GM12875 (cell line): ENCODE data around the gene ZBTB18.

Experiments
- H3K4me3 ChIP-seq: one replicate; pipeline ENCODE4 v1.5.1; 2011; ENCODE audit warnings: low read depth, low read length, control low read depth
- CTCF ChIP-seq: IDR thresholded peaks from 2 replicates; pipeline ENCODE4 v1.5.1; 2011; ENCODE audit warnings: low read depth, mild to moderate bottlenecking, control low read depth, inconsistent platforms, low read length, moderate library complexity, borderline replicate concordance; ENCODE audit not compliant: insufficient read depth

Gene ZBTB18

DNA sequence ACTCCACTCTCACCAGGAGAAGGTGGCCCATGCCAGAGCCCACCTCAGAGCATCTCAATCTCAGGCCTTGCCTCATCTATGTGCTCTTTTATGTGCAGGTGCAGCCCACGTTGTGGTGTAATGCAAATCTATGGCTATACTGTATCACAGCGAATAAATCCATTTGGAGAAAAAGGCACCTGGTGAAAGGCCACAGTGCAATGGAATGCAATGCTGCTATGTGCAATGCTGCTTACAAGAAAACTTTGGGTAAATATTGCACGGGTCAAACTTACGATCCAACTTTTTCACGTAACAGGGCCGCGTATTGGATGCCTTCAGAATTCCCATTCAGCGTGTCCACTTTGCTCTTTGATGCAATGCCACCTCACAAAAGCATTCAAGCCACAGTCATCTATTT is 13.5 kb downstream of the ZBTB18 start:
- TF ChIP-seq CTCF, result no peak
- H3K4me3 ChIP-seq, result no peak overlapping the region

DNA sequence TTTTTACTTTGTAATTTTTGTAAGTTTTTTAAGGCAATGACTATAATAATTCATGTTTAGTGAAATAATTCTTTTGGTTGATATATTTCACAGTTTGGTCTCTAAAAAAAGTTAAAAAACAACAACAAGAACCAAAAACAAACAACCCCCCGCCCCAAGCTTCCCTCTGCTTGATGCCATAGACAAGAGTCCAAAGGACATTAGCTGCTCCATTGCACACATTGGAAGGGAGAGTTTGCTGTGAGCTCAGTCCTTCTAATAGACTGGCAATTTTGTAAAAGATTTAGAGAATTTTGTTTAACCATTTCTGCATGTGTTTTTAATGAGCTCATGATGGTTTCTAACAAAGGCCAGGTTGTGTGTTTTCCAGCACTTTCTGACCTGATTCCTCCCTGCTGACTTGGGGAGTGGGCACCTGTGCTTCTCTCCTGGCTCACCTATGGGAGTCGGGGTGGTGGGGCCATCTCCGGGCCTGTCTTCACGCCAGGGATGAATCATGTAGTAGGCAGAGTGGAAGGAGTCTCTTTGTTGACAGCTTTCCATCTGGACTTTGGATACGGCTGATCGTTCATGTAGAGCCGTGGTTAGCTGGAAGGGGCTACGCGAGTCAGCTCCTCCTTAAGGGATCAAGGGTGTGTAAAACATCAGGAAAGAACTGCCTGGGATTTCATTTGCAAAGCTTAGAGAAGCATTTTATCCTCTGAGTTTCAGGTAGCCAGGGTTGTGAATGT is 14.1 kb downstream of the ZBTB18 start:
- TF ChIP-seq CTCF, result no peak
- no peak overlapping the region for H3K4me3 ChIP-seq

- no peak for TF ChIP-seq CTCF
- no peak overlapping the region for H3K4me3 ChIP-seq
These were observed 14.9 kb downstream of the ZBTB18 start for GRCh38 chr1:244065960-244066388.

- no peak overlapping the region for H3K4me3 ChIP-seq
- no peak for TF ChIP-seq CTCF
These were observed 16.1 kb downstream of the ZBTB18 start for GRCh38 chr1:244066954-244067716.

GRCh38 chr1:244067893-244068292 is 16.8 kb downstream of the ZBTB18 start:
- H3K4me3 ChIP-seq, result no peak overlapping the region
- TF ChIP-seq CTCF, result no peak

DNA sequence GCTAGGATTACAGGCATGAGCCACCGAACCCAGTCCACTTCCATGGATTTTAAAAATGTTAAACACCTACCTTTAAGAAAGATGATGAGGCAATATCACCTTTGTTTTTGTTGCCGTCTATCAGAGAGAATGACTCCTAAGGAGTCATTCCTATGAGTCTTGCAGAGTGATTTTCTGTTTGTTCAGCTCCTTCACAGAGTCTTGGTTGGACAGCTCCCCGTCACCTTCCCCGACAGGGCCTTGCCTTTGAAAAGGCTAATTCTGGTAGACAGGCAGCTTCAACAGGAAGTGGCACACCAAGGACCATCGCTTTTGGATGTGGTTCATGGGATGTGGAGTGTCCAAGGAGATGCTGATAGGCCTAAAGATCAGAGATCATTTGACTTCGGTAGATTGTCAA is 17.5 kb downstream of the ZBTB18 start:
- no peak overlapping the region for H3K4me3 ChIP-seq
- TF ChIP-seq CTCF, result no peak
